Left hindlimb (tissue), 1 donor: ENCODE data around the gene OR52B2.
"Not testable (repeated sequence)": the region's sequence is repeated elsewhere in the genome, so short reads cannot be mapped to it uniquely, and the experiment has no call there.

Experiments
- DNase-seq: peaks from one replicate; pipeline ENCODE4 v3.0.0-alpha.2; 2018

OR52B2 gene

GRCh38 chr11:6151117-6151516, 19.0 kb downstream of the OR52B2 start:
- DNase-seq = no peak

- DNase-seq = not testable (repeated sequence)
These were observed 26.4 kb downstream of the OR52B2 start for GRCh38 chr11:6143737-6144136.

DNA sequence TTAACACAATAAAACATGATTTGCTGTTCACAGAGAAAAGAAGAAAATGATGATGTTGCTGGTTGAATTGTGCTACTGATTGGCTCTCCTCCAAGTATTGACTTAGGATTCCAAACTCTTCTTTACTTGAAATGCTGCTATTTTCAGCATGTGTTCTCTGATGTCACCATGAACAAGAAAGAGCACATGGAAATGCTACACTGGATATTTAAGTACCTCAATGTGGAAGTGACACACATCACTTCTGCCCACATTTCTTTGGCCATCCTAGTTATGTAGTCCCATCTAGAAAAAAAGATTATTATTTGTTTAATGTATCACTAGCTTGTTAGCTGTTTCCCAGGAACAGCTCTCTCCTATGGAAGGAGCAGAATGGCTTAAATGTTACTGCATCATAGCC, 27.2 kb downstream of the OR52B2 start:
- DNase-seq = no peak

GRCh38 chr11:6135936-6136335, 34.2 kb downstream of the OR52B2 start:
- not testable (repeated sequence) for DNase-seq

- no peak for DNase-seq
These were observed 37.7 kb downstream of the OR52B2 start for GRCh38 chr11:6132431-6132830.

DNA sequence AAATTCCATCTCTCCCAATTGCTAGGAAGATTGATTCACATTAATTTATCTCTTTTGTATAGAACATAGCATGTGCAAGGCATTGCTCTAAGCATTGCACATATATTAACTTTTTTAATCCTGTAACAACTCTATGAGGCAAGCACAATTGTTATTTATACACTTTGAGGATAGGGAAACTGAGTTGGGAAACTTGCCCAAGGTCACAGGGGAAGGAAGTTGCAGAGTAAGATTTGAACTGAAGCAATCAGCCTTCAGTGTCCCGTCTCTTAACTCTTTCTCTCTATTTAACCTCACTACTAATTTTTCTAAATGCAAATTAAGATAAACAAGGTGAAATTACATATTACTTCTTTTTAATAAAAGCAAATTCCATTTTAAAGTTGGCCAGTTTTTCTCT, 40.5 kb downstream of the OR52B2 start:
- no peak for DNase-seq

GRCh38 chr11:6129011-6129410, 41.1 kb downstream of the OR52B2 start:
- DNase-seq = no peak

DNA sequence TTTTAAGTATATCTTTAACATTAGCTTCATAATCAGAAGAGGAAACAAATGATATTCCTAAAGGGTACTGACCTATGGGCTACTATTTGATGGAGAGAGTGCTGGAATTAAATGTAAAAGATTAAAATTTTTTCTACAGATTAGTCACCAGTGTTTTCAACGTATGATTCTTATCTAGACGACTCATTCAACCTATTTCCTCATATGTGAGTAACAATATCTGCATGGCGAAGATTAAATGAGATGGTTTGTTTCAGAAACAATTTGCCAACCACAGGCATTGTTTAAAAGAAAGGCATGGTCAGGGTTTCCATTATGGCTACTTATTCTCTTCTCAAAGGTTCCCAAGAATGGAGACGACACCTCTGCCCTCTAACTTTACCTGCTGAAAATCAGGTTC, 42.2 kb downstream of the OR52B2 start:
- no peak for DNase-seq

GRCh38 chr11:6124245-6124644, 45.9 kb downstream of the OR52B2 start:
- DNase-seq = no peak
